NCI-H1092 (cell line): Measurements from ENCODE around the gene HPCAL1.
"Not testable (repeated sequence)": the region's sequence is repeated elsewhere in the genome, so short reads cannot be mapped to it uniquely, and the experiment has no call there.

Experiments
- DNase-seq: peaks from one replicate; lab custom pipeline; 2025; lab: John Stamatoyannopoulos, UW

Gene HPCAL1

DNA sequence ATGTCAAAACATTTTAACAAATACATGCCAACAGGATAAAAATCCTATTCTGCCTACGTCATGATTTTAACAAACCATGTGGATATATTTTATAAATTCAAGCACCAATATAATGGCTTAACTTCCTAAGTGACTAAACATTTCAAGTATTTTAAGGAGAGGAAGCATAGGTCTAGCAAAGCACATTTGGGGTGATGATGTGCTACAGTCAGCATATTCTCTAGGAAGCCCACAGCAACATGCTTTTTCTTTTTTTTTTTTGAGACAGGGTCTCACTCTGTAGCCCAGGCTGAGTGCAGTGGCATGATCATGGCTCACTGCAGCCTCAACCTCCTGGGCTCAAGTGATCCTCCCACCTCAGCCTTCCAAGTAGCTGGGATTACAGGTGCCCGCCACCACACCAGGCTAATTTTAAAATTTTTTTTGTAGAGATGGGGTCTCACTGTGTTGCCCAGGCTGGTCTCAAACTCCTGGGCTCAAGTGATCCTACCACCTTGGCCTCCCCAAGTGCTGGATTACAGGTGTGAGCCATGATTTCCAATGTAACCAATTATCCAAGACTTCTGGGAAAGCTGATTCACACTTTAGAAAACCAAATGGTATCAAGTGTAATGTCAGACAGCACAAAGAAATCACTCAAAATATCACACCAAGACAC lies 139.9 kb downstream of the HPCAL1 start:
- not testable (repeated sequence) for DNase-seq

- no peak for DNase-seq
Measured at GRCh38 chr2:10444463-10444862, 141.8 kb downstream of the HPCAL1 start.

DNA sequence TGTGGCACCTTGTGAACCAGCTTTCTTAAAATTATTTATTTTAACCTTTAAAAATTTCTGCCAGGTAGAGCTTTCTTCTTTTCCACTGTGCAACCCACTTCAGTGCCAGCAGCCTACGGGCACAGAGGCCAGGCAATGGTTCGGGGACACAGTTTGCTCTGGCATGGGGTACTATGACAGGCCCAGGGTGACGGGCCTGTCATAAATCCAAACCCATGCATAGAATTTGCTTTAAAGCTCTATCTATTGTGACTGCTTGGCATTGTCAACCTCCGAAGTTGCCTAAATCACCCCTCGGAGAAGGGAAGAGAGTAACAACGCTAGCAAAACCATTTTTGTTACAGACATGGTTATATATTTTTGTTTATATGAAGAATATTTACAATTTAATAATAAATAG lies 143.9 kb downstream of the HPCAL1 start:
- DNase-seq = no peak

GRCh38 chr2:10447300-10447894 lies 144.7 kb downstream of the HPCAL1 start:
- DNase-seq = no peak

- DNase-seq = peak; percentile 84
Measured at GRCh38 chr2:10447895-10448575, 145.3 kb downstream of the HPCAL1 start, which contains the start of gene ODC1. TSS of gene ODC1 (minus strand) at chr2:10448327. CDS start at chr2:10445032, 3,295 bp downstream.

GRCh38 chr2:10448576-10449485 lies 146.1 kb downstream of the HPCAL1 start:
- peak; percentile 82 for DNase-seq

GRCh38 chr2:10449486-10449831 lies 146.8 kb downstream of the HPCAL1 start:
- no peak for DNase-seq

DNA sequence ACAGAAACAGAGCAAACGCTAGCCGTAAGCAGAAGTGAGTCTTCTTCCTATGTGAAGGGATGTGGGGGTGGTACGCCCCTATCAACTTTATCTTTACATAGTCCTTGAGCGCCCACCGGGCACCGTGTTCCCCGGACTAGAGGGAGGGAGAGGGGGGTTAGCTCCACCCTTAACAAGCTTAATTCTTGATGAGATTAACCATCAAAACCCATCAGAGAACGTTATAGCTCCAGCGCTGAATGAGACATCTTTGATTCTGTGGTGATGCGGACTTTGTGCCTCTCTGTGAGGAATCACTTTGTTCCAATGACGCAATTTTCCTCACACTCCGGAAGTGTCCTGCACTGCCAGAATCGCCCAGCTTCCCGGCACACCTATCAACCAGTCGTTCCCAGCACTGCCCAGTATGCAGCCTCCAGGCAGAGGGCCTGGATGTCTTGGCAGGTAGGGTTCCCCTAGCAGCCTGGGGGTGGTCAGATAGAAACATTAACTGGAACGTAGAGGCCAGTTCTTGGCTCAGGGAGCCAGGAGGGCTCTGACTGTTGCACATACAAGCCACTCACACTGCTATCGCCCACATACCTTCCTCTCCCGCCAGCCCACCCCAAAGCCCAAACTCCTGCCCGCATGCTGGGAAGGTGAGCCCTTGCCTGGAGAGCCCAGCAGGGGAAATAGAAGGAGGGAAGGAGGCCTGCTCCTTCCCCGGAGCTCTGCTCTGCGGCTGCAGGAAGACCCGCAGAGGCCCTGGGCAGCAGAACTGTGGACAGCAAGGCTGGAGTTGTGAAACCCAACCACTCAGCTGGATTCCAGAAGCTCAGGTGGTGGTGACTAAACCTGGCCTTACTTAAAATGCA lies 147.4 kb downstream of the HPCAL1 start:
- DNase-seq = no peak

- no peak for DNase-seq
Measured at GRCh38 chr2:10451819-10452218, 149.1 kb downstream of the HPCAL1 start.

GRCh38 chr2:10452312-10452711 lies 149.6 kb downstream of the HPCAL1 start:
- DNase-seq = peak; percentile 20

DNA sequence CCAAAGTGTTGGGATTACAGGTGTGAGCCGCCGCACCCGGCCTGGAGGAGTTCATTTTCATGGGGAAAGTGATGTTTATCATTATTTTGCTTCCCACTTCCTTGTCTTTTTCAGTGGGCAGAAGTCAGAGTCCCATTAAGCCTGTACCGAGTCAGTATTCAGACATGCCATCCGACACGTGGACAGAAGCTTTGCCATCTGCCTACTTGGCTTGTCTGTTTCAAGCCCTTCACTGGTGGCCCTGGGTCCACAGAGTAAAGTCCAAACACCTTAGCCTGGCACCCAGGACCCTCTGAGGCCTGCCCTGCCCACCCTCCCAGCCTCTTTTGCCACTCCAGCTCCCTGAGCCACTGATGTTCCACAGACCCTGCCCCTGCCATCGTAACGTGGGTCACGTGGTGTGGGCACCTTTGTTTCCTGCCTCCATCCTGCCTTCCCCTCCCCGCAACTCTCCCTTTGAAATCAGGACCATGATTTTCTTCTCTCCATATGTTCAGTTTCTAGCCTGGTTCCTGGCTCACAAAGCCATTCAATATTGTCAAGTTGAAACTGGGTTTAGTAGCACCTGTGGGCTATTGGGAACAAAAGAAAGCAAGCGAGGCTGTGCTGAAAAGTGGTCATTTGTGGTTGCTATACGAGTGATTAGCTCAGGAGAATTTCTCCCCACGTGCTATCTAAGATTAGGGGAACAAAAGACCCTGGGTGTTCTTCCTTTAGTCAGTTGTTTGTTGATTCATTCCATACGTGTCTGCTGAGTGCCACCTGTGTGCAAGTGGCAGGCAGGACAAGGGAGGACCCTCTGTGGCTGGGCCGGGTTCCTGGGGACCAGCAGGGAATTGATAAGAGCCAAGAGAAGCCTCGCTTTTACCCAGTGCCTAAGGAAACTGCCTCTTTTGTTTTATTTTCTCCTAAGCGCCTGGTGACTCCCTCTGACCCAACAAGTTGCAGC lies 150.5 kb downstream of the HPCAL1 start:
- DNase-seq = no peak

DNA sequence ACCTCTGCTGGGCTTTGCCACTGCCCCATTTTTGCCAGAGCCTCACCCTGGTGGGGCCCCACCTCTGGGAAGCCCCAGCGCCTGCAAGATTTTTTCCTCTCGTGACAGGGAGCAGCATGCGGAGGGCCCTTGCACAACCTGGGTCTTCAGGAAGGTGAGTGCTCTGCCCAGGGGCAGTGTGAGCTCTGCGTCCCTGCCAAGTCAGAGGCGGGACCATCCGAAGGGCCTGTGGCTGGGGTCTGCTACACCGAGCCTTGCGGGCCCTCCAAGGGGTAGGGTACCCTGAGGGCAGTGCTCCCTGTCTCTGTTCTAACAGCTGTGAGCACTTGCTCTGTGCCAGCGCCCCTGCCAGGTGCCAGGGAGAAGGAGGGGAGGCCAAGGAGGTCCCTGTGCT lies 151.2 kb downstream of the HPCAL1 start:
- no peak for DNase-seq

- DNase-seq = no peak
Measured at GRCh38 chr2:10454505-10454904, 151.8 kb downstream of the HPCAL1 start.

GRCh38 chr2:10457195-10457594 lies 154.5 kb downstream of the HPCAL1 start:
- not testable (repeated sequence) for DNase-seq

GRCh38 chr2:10457846-10458598 lies 155.3 kb downstream of the HPCAL1 start:
- DNase-seq = no peak

GRCh38 chr2:10460366-10460796 lies 157.7 kb downstream of the HPCAL1 start:
- DNase-seq = no peak

- DNase-seq = no peak
Measured at GRCh38 chr2:10462178-10463083, 159.7 kb downstream of the HPCAL1 start.

- DNase-seq = no peak
Measured at GRCh38 chr2:10465910-10466309, 163.2 kb downstream of the HPCAL1 start.
